ENCODE measurements around the gene PNKP.

DNA sequence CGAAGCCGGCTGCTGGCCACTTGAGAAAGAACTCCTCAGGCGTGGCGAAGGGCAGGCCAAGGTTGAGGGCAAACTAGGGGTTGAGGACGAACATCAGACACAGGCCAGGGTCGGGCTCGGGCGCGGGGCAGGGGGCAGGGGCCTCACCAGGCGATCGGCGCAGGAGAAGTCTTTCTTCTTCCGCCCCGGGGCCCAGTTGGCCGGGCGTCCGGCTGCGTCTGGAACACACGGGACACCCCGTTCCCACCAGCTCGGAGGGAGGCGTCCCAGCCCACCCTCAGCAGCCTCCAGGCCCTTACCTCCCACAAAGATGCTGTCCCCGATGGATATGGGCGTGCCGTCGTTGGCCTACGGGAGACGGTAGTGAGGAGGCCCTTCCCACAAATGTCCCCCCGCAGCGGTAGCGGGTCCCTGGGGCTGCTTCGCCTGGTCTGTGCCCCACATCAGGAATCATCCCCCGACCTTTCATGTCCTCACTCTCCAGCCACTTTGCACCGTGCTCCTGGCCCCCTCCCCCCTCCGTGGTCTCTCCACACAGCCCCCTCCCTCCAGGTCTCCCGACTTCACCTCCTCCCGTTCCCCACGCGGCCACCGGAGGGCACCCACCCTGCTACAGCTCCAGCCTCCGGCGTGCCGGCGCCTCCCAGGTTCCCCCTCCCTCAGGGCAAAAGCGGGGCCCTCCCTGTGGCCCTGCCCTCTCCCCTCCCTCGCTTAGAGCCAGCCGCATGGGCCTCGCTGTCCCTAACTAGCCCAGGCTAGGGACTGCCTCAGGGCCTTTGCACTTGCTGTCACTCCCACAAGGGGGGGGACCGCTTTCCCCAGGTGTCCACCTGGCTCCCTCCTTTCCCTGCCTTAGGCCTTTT, 4.8 kb downstream of the PNKP start:
- TF ChIP-seq, protein P1, sequence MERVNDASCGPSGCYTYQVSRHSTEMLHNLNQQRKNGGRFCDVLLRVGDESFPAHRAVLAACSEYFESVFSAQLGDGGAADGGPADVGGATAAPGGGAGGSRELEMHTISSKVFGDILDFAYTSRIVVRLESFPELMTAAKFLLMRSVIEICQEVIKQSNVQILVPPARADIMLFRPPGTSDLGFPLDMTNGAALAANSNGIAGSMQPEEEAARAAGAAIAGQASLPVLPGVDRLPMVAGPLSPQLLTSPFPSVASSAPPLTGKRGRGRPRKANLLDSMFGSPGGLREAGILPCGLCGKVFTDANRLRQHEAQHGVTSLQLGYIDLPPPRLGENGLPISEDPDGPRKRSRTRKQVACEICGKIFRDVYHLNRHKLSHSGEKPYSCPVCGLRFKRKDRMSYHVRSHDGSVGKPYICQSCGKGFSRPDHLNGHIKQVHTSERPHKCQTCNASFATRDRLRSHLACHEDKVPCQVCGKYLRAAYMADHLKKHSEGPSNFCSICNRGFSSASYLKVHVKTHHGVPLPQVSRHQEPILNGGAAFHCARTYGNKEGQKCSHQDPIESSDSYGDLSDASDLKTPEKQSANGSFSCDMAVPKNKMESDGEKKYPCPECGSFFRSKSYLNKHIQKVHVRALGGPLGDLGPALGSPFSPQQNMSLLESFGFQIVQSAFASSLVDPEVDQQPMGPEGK (CRISPR knock-in tag; IDR thresholded peaks at IDR 0.05; ENCODE audit: borderline replicate concordance) = no peak
- TF ChIP-seq RARB (CRISPR knock-in tag; IDR thresholded peaks at IDR 0.05) (no peak), ZFP30 (CRISPR knock-in tag; IDR thresholded peaks at IDR 0.05) (no peak), ZFP3 (CRISPR knock-in tag; IDR thresholded peaks at IDR 0.05) (no peak), SNAI2 (CRISPR knock-in tag; IDR thresholded peaks at IDR 0.05) (no peak), PPARA (CRISPR knock-in tag; IDR thresholded peaks at IDR 0.05; ENCODE audit: borderline replicate concordance) (no peak), CSDC2 (CRISPR knock-in tag; IDR thresholded peaks at IDR 0.05) (no peak), GLIS3 (CRISPR knock-in tag; IDR thresholded peaks at IDR 0.05) (no peak), CREB5 (CRISPR knock-in tag; IDR thresholded peaks at IDR 0.05; ENCODE audit: low read depth) (no peak), ESRRG (CRISPR knock-in tag; IDR thresholded peaks at IDR 0.05) (no peak), ZNF565 (CRISPR knock-in tag; conservative IDR thresholded peaks at IDR 0.05; ENCODE audit: low read depth) (no peak), ZC3H10 (CRISPR knock-in tag; IDR thresholded peaks at IDR 0.05) (no peak)
- TF ChIP-seq, protein P2, sequence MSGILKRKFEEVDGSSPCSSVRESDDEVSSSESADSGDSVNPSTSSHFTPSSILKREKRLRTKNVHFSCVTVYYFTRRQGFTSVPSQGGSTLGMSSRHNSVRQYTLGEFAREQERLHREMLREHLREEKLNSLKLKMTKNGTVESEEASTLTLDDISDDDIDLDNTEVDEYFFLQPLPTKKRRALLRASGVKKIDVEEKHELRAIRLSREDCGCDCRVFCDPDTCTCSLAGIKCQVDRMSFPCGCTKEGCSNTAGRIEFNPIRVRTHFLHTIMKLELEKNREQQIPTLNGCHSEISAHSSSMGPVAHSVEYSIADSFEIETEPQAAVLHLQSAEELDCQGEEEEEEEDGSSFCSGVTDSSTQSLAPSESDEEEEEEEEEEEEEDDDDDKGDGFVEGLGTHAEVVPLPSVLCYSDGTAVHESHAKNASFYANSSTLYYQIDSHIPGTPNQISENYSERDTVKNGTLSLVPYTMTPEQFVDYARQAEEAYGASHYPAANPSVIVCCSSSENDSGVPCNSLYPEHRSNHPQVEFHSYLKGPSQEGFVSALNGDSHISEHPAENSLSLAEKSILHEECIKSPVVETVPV (CRISPR knock-in tag; IDR thresholded peaks at IDR 0.05) = no peak
- TF ChIP-seq, protein P3, sequence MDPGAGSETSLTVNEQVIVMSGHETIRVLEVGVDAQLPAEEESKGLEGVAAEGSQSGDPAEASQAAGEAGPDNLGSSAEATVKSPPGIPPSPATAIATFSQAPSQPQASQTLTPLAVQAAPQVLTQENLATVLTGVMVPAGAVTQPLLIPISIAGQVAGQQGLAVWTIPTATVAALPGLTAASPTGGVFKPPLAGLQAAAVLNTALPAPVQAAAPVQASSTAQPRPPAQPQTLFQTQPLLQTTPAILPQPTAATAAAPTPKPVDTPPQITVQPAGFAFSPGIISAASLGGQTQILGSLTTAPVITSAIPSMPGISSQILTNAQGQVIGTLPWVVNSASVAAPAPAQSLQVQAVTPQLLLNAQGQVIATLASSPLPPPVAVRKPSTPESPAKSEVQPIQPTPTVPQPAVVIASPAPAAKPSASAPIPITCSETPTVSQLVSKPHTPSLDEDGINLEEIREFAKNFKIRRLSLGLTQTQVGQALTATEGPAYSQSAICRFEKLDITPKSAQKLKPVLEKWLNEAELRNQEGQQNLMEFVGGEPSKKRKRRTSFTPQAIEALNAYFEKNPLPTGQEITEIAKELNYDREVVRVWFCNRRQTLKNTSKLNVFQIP (CRISPR knock-in tag; IDR thresholded peaks at IDR 0.05; ENCODE audit: borderline replicate concordance, low read depth) = no peak

All from SK-N-SH treated with all-trans-retinoic acid at 6 μM for 48 hours (cell line).